DND-41 (cell line): ENCODE results near the gene FAM111B.
A peak's percentile ranks its signal among the peaks of the same experiment; 100 is the strongest.

Experiments used
- ATAC-seq: fragments of 200-7000 bp; cut with Tn5 transposase; 3 replicates; pipeline ENCODE4 v1.9.1; 2021; ENCODE audit warnings: low read depth; ENCODE audit not compliant: insufficient read depth
- DNase-seq: peaks from one replicate; pipeline ENCODE4 v3.0.0-alpha.2; 2020
- H2AFZ ChIP-seq: 2 replicates; pipeline ENCODE4 v1.6.0; 2012; ENCODE audit warnings: low read depth, low read length
- H3K27ac ChIP-seq: 2 replicates; pipeline ENCODE4 v1.5.1; 2012; ENCODE audit warnings: low read length, inconsistent platforms
- H3K27me3 ChIP-seq: fragments of 200-600 bp; sonication (generic); 2 replicates; pipeline ENCODE4 v1.6.0; 2012; ENCODE audit warnings: low read length, mild to moderate bottlenecking, inconsistent platforms; ENCODE audit not compliant: insufficient read depth, poor library complexity
- H3K36me3 ChIP-seq: 2 replicates; pipeline ENCODE4 v1.5.1; 2012; ENCODE audit warnings: low read length, inconsistent platforms; ENCODE audit not compliant: insufficient read depth
- H3K4me1 ChIP-seq: 2 replicates; pipeline ENCODE4 v1.5.1; 2012; ENCODE audit warnings: mild to moderate bottlenecking, low read length; ENCODE audit not compliant: insufficient read depth
- H3K4me2 ChIP-seq: 2 replicates; pipeline ENCODE4 v1.6.0; 2012; ENCODE audit warnings: mild to moderate bottlenecking, moderate library complexity, low read length, inconsistent platforms; ENCODE audit not compliant: insufficient read depth
- H3K4me3 ChIP-seq, 2 experiments: fragments of 200-600 bp in 1 of 2; shearing (Covaris generic) in 1 of 2; 2 replicates each; pipeline ENCODE4 v1.5.1; 2012 to 2016; ENCODE audit warnings: inconsistent platforms in 2 of 2, low read length in 2 of 2, mild to moderate bottlenecking in 2 of 2, low read depth in 1 of 2, moderate library complexity in 1 of 2
- H3K79me2 ChIP-seq: 2 replicates; pipeline ENCODE4 v1.6.0; 2012; ENCODE audit warnings: low read length, inconsistent platforms; ENCODE audit not compliant: insufficient read depth
- H3K9ac ChIP-seq: 2 replicates; pipeline ENCODE4 v1.6.0; 2012; ENCODE audit warnings: low read depth, mild to moderate bottlenecking, inconsistent platforms, low read length, moderate library complexity
- H3K9me3 ChIP-seq: 2 replicates; pipeline ENCODE4 v1.5.1; 2012; ENCODE audit warnings: low read length, moderate library complexity, mild to moderate bottlenecking, inconsistent platforms; ENCODE audit not compliant: insufficient read depth, severe bottlenecking
- H4K20me1 ChIP-seq: 2 replicates; pipeline ENCODE4 v1.6.0; 2012; ENCODE audit warnings: low read length; ENCODE audit not compliant: insufficient read depth
- EZH2 ChIP-seq: IDR thresholded peaks from 3 replicates; pipeline ENCODE4 v1.6.1; 2012; ENCODE audit warnings: borderline replicate concordance, low read depth, mild to moderate bottlenecking, moderate library complexity, low read length, inconsistent platforms; ENCODE audit not compliant: severe bottlenecking
- TF ChIP-seq, protein P1 (sequence below): IDR thresholded peaks from 2 replicates; pipeline ENCODE4 v1.5.1; 2012; ENCODE audit warnings: borderline replicate concordance, low read length, moderate library complexity, mild to moderate bottlenecking; ENCODE audit not compliant: poor library complexity, severe bottlenecking; ENCODE audit errors: extremely low read depth

Gene FAM111B

DNA sequence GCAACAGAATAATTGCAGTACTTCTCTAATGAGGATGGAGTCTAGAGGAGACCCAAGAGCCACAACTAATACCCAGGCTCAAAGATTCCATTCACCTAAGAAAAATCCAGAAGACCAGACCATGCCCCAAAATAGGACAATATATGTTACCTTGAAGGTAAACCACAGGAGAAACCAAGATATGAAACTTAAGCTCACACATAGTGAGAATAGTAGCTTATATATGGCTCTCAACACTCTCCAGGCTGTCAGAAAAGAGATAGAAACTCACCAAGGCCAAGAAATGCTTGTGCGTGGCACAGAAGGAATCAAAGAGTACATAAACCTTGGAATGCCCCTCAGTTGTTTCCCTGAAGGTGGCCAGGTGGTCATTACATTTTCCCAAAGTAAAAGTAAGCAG, 44.7 kb downstream of the FAM111B start:
- no peak overlapping the region for H2AFZ ChIP-seq
- peaks cover 69% of the 10 kb centered on the region for H3K36me3 ChIP-seq
- ATAC-seq (no peak), DNase-seq (no peak)
- peaks cover 27% of the 10 kb centered on the region for H3K4me1 ChIP-seq
- TF ChIP-seq, protein P1, sequence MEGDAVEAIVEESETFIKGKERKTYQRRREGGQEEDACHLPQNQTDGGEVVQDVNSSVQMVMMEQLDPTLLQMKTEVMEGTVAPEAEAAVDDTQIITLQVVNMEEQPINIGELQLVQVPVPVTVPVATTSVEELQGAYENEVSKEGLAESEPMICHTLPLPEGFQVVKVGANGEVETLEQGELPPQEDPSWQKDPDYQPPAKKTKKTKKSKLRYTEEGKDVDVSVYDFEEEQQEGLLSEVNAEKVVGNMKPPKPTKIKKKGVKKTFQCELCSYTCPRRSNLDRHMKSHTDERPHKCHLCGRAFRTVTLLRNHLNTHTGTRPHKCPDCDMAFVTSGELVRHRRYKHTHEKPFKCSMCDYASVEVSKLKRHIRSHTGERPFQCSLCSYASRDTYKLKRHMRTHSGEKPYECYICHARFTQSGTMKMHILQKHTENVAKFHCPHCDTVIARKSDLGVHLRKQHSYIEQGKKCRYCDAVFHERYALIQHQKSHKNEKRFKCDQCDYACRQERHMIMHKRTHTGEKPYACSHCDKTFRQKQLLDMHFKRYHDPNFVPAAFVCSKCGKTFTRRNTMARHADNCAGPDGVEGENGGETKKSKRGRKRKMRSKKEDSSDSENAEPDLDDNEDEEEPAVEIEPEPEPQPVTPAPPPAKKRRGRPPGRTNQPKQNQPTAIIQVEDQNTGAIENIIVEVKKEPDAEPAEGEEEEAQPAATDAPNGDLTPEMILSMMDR, result no peak
- no peak for TF ChIP-seq EZH2
- H3K79me2 ChIP-seq, result peaks cover 47% of the 10 kb centered on the region
- no peak overlapping the region for H3K27ac ChIP-seq
- peaks cover 30% of the 10 kb centered on the region for H4K20me1 ChIP-seq
- H3K9me3 ChIP-seq, result no peaks in the 10 kb centered on the region
- H3K27me3 ChIP-seq, result no peaks in the 10 kb centered on the region
- no peak overlapping the region for H3K4me3 ChIP-seq
- no peak overlapping the region for H3K9ac ChIP-seq
- H3K4me2 ChIP-seq, result no peak overlapping the region

DNA sequence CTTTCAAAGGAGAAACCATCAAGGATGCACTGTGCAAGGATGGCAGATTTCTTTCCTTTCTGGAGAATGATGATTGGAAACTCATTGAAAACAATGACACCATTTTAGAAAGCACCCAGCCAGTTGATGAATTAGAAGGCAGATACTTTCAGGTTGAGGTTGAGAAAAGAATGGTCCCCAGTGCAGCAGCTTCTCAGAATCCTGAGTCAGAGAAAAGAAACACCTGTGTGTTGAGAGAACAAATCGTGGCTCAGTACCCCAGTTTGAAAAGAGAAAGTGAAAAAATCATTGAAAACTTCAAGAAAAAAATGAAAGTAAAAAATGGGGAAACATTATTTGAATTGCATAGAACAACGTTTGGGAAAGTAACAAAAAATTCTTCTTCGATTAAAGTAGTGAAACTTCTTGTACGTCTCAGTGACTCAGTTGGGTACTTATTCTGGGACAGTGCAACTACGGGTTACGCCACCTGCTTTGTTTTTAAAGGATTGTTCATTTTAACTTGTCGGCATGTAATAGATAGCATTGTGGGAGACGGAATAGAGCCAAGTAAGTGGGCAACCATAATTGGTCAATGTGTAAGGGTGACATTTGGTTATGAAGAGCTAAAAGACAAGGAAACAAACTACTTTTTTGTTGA, 45.4 kb downstream of the FAM111B start:
- DNase-seq (no peak), ATAC-seq (no peak)
- H3K9ac ChIP-seq, result no peak overlapping the region
- H3K4me3 ChIP-seq, result no peak overlapping the region
- TF ChIP-seq EZH2, result no peak
- TF ChIP-seq, protein P1, result no peak
- no peaks in the 10 kb centered on the region for H3K27me3 ChIP-seq
- H3K4me2 ChIP-seq, result no peak overlapping the region
- H3K4me1 ChIP-seq, result peaks cover 20% of the 10 kb centered on the region
- H2AFZ ChIP-seq, result no peak overlapping the region
- no peak overlapping the region for H3K27ac ChIP-seq
- H3K79me2 ChIP-seq, result peaks cover 41% of the 10 kb centered on the region
- H4K20me1 ChIP-seq, result peaks cover 30% of the 10 kb centered on the region
- H3K9me3 ChIP-seq, result no peaks in the 10 kb centered on the region
- H3K36me3 ChIP-seq, result peaks cover 63% of the 10 kb centered on the region

DNA sequence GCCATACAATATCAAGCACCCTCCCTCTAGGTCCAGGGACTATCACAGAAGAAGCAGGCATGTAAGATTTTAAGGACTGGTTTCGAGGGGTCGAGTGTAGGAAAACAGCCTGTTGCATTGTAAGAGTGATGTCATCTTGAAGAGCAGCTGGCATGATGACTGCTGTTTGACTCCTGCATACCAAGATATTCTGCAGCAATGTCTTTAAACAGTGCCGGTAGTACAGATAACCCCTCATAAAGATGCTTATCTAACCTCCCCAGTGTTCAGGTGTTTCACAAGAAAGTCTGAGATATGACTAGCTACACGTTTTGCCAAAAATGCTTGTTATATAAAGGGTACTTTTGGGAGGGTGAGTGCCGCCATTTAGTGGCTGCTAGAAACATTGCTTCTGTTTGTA, 47.6 kb downstream of the FAM111B start:
- no peak for DNase-seq

More for the DNA sequence above, 47.6 kb downstream of the FAM111B start:
- Histone ChIP-seq H3K9me3 (no peaks in the 10 kb centered on the region), H3K4me2 (no peak overlapping the region), H3K27me3 (no peaks in the 10 kb centered on the region), H3K36me3 (peaks cover 41% of the 10 kb centered on the region), H4K20me1 (peaks cover 20% of the 10 kb centered on the region), H2AFZ (no peak overlapping the region), H3K4me1 (0 out of 2 replicates have a peak, but pooled peaks cover 1% of the 10 kb centered on the region), H3K27ac (no peak overlapping the region), H3K9ac (no peak overlapping the region), H3K79me2 (peaks cover 19% of the 10 kb centered on the region), H3K4me3 (no peak overlapping the region)
- ATAC-seq, result no peak; the same call in 2 of the 3 replicates
- no peak for TF ChIP-seq EZH2
- TF ChIP-seq, protein P1, result peak; percentile 8
